ENCODE measurements around the gene HYAL3. TPM values are rescaled to one million over a fixed set of nuclear protein-coding genes. Genes with fewer than 3 reads are reported as not detected.

The HYAL3 gene
- total and polyA plus RNA-seq, 2 of the 13 experiments (the other 11 are each of a cell fraction or from before 2014, with no cell fraction given), result 5.5 to 10.4 TPM

GRCh38 chr3:50327943-50328691 is 28.9 kb upstream of the HYAL3 start, which contains the start of gene TUSC2 (continued):
- no peak for TF ChIP-seq AKNA (CRISPR knock-in tag; IDR thresholded peaks at IDR 0.05; ENCODE audit: borderline replicate concordance)
- peak; percentile 82; the same call in 1 of the 2 replicates for TF ChIP-seq HMGXB3 (CRISPR knock-in tag; IDR thresholded peaks at IDR 0.05; ENCODE audit: borderline replicate concordance)
- no peak for TF ChIP-seq NBN (conservative IDR thresholded peaks at IDR 0.05)
- TF ChIP-seq ERF (CRISPR knock-in tag; IDR thresholded peaks at IDR 0.05), result no peak
- TF ChIP-seq TEAD3 (CRISPR knock-in tag; optimal IDR thresholded peaks at IDR 0.05; ENCODE audit: borderline replicate concordance), result peak; percentile 62
- TF ChIP-seq ZKSCAN8 (CRISPR knock-in tag; IDR thresholded peaks at IDR 0.05; ENCODE audit: borderline replicate concordance), result no peak; the same call in 1 of the 2 replicates
- no peak for TF ChIP-seq FOXJ3 (CRISPR knock-in tag; IDR thresholded peaks at IDR 0.05; ENCODE audit: borderline replicate concordance)
- TF ChIP-seq ZMYM2 (CRISPR knock-in tag; IDR thresholded peaks at IDR 0.05), result no peak
- TF ChIP-seq ZNF782 (CRISPR knock-in tag; IDR thresholded peaks at IDR 0.05; ENCODE audit: borderline replicate concordance), result peak; percentile 85; the same call in 1 of the 2 replicates
- TF ChIP-seq TEF (CRISPR knock-in tag; IDR thresholded peaks at IDR 0.05), result no peak; the same call in 1 of the 2 replicates
- TF ChIP-seq ZNF572 (CRISPR knock-in tag; IDR thresholded peaks at IDR 0.05), result no peak
- TF ChIP-seq NR2F2 (IDR thresholded peaks at IDR 0.05; ENCODE audit: borderline replicate concordance, low read depth), result no peak
- TF ChIP-seq ZNF496 (CRISPR knock-in tag; IDR thresholded peaks at IDR 0.05; ENCODE audit: insufficient replicate concordance), result no peak
- no peak for TF ChIP-seq HHEX (CRISPR knock-in tag; IDR thresholded peaks at IDR 0.05)
- peak; percentile 66 for TF ChIP-seq MAX (IDR thresholded peaks at IDR 0.05)
- peak; percentile 94 for TF ChIP-seq POLR2G (IDR thresholded peaks at IDR 0.05; ENCODE audit: low read depth, low read length)
- TF ChIP-seq EZH2 (conservative IDR thresholded peaks at IDR 0.05; ENCODE audit: low read depth, low read length), result no peak
- peak; percentile 81 for TF ChIP-seq E2F1 (CRISPR knock-in tag; IDR thresholded peaks at IDR 0.05)
